GM23338 (cell line): ENCODE measurements around the gene LYRM9. TPM values are rescaled to one million over a fixed set of nuclear protein-coding genes. Genes with fewer than 3 reads are reported as not detected.

Experiments
- ATAC-seq: fragments of 200-7000 bp; cut with Tn5 transposase; 3 replicates; pipeline ENCODE4 v1.9.1; 2020
- DNase-seq: peaks from one replicate; pipeline ENCODE4 v3.0.0-alpha.2; 2015; ENCODE audit warnings: low spot score
- H2AFZ ChIP-seq: fragments of 200-600 bp; sonication (generic); 2 replicates; pipeline ENCODE4 v1.8.0; 2016; ENCODE audit warnings: antibody characterized with exemption, mild to moderate bottlenecking, moderate library complexity
- H3F3A ChIP-seq: fragments of 200-600 bp; sonication (generic); replicated peaks from 2 replicates; pipeline ENCODE4 v1.8.0; 2017; ENCODE audit warnings: antibody characterized with exemption, mixed run types, low read depth
- H3K27ac ChIP-seq: fragments of 200-600 bp; sonication (generic); 2 replicates; pipeline ENCODE4 v1.6.1; 2016; ENCODE audit warnings: low read depth
- H3K27me3 ChIP-seq: fragments of 200-600 bp; sonication (generic); 2 replicates; pipeline ENCODE4 v1.8.0; 2016; ENCODE audit warnings: mild to moderate bottlenecking, mixed run types, moderate library complexity; ENCODE audit not compliant: insufficient read depth
- H3K36me3 ChIP-seq: fragments of 200-600 bp; sonication (generic); 2 replicates; pipeline ENCODE4 v1.8.0; 2016; ENCODE audit warnings: mild to moderate bottlenecking; ENCODE audit not compliant: insufficient read depth
- H3K4me1 ChIP-seq: fragments of 200-600 bp; sonication (generic); 2 replicates; pipeline ENCODE4 v1.8.0; 2016; ENCODE audit warnings: mild to moderate bottlenecking, moderate library complexity; ENCODE audit not compliant: insufficient read depth
- H3K4me2 ChIP-seq: fragments of 200-600 bp; sonication (generic); 2 replicates; pipeline ENCODE4 v1.7.1; 2017; ENCODE audit warnings: mixed run types
- H3K4me3 ChIP-seq: fragments of 200-600 bp; sonication (generic); 2 replicates; pipeline ENCODE4 v1.6.1; 2016; ENCODE audit warnings: mixed run types
- H3K79me2 ChIP-seq: fragments of 200-600 bp; sonication (generic); replicated peaks from 2 replicates; pipeline ENCODE4 v1.8.0; 2017; ENCODE audit warnings: mild to moderate bottlenecking; ENCODE audit not compliant: insufficient read depth
- H3K9me2 ChIP-seq: fragments of 200-600 bp; sonication (generic); 2 replicates; pipeline ENCODE4 v1.8.0; 2017; ENCODE audit not compliant: insufficient read depth
- H4K20me1 ChIP-seq: fragments of 200-600 bp; sonication (generic); replicated peaks from 2 replicates; pipeline ENCODE4 v1.8.0; 2017; ENCODE audit warnings: mild to moderate bottlenecking; ENCODE audit not compliant: insufficient read depth
- H3K27ac Mint-ChIP-seq: 2 replicates; pipeline ENCODE4 v1.8.0; 2020; ENCODE audit warnings: inconsistent platforms, mild to moderate bottlenecking, moderate library complexity, mixed read lengths
- H3K27me3 Mint-ChIP-seq: 3 replicates; pipeline ENCODE4 v1.8.0; 2022; ENCODE audit warnings: low read depth, mild to moderate bottlenecking, moderate library complexity, mixed read lengths, inconsistent platforms; ENCODE audit not compliant: insufficient read depth, poor library complexity
- H3K36me3 Mint-ChIP-seq: 3 replicates; pipeline ENCODE4 v1.8.0; 2021; ENCODE audit warnings: low read depth, mild to moderate bottlenecking, inconsistent platforms, moderate library complexity, mixed read lengths
- H3K4me1 Mint-ChIP-seq: 3 replicates; pipeline ENCODE4 v1.8.0; 2020; ENCODE audit warnings: mild to moderate bottlenecking, inconsistent platforms, mixed read lengths
- H3K4me3 Mint-ChIP-seq: 3 replicates; pipeline ENCODE4 v1.8.0; 2021; ENCODE audit warnings: moderate library complexity, mild to moderate bottlenecking, inconsistent platforms, mixed read lengths
- H3K9me3 Mint-ChIP-seq: 3 replicates; pipeline ENCODE4 v1.8.0; 2020; ENCODE audit warnings: moderate library complexity, mild to moderate bottlenecking, inconsistent platforms, mixed read lengths
- CREB1 ChIP-seq: fragments of 250-450 bp; sonication (Bioruptor Pico); IDR thresholded peaks from 2 replicates; pipeline ENCODE4 v1.5.0; 2020; ENCODE audit warnings: low read depth, mild to moderate bottlenecking, moderate library complexity
- CTCF ChIP-seq, 2 experiments: fragments of 200-600 bp in 1 of 2; sonication (generic) in 1 of 2; conservative IDR thresholded peaks; 2 replicates each; pipeline versions ENCODE4 v1.5.1 to v1.6.1; 2016 to 2017; ENCODE audit warnings: antibody characterized with exemption in 2 of 2, low read depth in 2 of 2, mild to moderate bottlenecking in 2 of 2, moderate library complexity in 1 of 2
- ETS1 ChIP-seq: IDR thresholded peaks from 2 replicates; pipeline ENCODE4 v1.6.1; 2016; ENCODE audit warnings: antibody characterized with exemption
- NANOG ChIP-seq: IDR thresholded peaks from 2 replicates; pipeline ENCODE4 v1.6.1; 2016; ENCODE audit warnings: antibody characterized with exemption, borderline replicate concordance
- POLR2AphosphoS5 ChIP-seq: IDR thresholded peaks from 2 replicates; pipeline ENCODE4 v1.6.1; 2016; ENCODE audit warnings: antibody characterized with exemption, low read depth
- REST ChIP-seq: IDR thresholded peaks from one replicate; pipeline ENCODE4 v1.6.1; 2018; ENCODE audit warnings: antibody characterized with exemption; ENCODE audit not compliant: unreplicated experiment
- STAT1 ChIP-seq: IDR thresholded peaks from one replicate; pipeline ENCODE4 v1.6.1; 2016; ENCODE audit warnings: antibody characterized with exemption; ENCODE audit not compliant: unreplicated experiment
- ZNF114 ChIP-seq: fragments of 250-450 bp; sonication (Bioruptor Pico); IDR thresholded peaks from 2 replicates; pipeline ENCODE4 v1.5.0; 2020; ENCODE audit warnings: mild to moderate bottlenecking, moderate library complexity
- ZNF331 ChIP-seq: fragments of 250-450 bp; sonication (Bioruptor Pico); IDR thresholded peaks from 2 replicates; pipeline ENCODE4 v1.5.0; 2020; ENCODE audit warnings: low read depth, mild to moderate bottlenecking, moderate library complexity
- ZNF462 ChIP-seq: fragments of 250-450 bp; sonication (Bioruptor Pico); IDR thresholded peaks from 2 replicates; pipeline ENCODE4 v1.5.0; 2020; ENCODE audit warnings: mild to moderate bottlenecking, moderate library complexity
- polyA plus RNA-seq: library from polyadenylated mRNA; unstranded; fragments of >200 nt; fragmentation: Nextera tagmentation; extraction: Ambion mirVana; gene quantifications from 2 replicates; pipeline ENCODE4 v1.2.1, GENCODE V29; 2016
- total RNA-seq: library from RNA; depleted of rRNA; stranded (reverse); fragments of >200 nt; shearing (Covaris generic); gene quantifications from 2 replicates; pipeline ENCODE4 v1.2.3, GENCODE V29; 2014

The LYRM9 gene
- total and polyA plus RNA-seq, 2 experiments from 2014 or later, result 4.7 to 6.2 TPM

GRCh38 chr17:27854163-27854562, 39.0 kb downstream of the LYRM9 start:
- H3K4me1 ChIP-seq, result peaks cover 14% of the 10 kb centered on the region
- no peak for DNase-seq
- H4K20me1 ChIP-seq, result no peaks in the 10 kb centered on the region
- H3K27me3 Mint-ChIP-seq, result peaks cover 2% of the 10 kb centered on the region
- no peak overlapping the region for H2AFZ ChIP-seq
- no peaks in the 10 kb centered on the region for H3K9me3 Mint-ChIP-seq
- no peaks in the 10 kb centered on the region for H3F3A ChIP-seq
- H3K27me3 ChIP-seq, result no peaks in the 10 kb centered on the region
- H3K36me3 ChIP-seq, result no peaks in the 10 kb centered on the region
- H3K4me3 Mint-ChIP-seq, result no peak overlapping the region
- H3K36me3 Mint-ChIP-seq, result no peaks in the 10 kb centered on the region
- TF ChIP-seq NANOG, result no peak
- TF ChIP-seq STAT1, result no peak
- TF ChIP-seq ZNF462, result no peak
- no peak for TF ChIP-seq ZNF114 (CRISPR knock-in tag)
- no peak for TF ChIP-seq CREB1 (CRISPR knock-in tag)
- TF ChIP-seq POLR2AphosphoS5, result no peak
- no peak for TF ChIP-seq CTCF (conservative IDR thresholded peaks at IDR 0.05; ENCODE audit: low read depth in 2 of 2)
- TF ChIP-seq REST, result no peak
- TF ChIP-seq ETS1, result no peak
- no peak for TF ChIP-seq ZNF331 (CRISPR knock-in tag)
- H3K4me1 Mint-ChIP-seq, result peaks cover 12% of the 10 kb centered on the region
- no peak for ATAC-seq
- H3K27ac Mint-ChIP-seq, result no peak overlapping the region
- no peaks in the 10 kb centered on the region for H3K79me2 ChIP-seq
- H3K4me3 ChIP-seq, result no peak overlapping the region
- no peaks in the 10 kb centered on the region for H3K9me2 ChIP-seq
- H3K4me2 ChIP-seq, result no peak overlapping the region
- no peak overlapping the region for H3K27ac ChIP-seq
